GM12878 (cell line): ENCODE data around the gene MYLIP. TPM values are rescaled to one million over a fixed set of nuclear protein-coding genes. Genes with fewer than 3 reads are reported as not detected.

Experiments used
- ATAC-seq: fragments of 200-7000 bp; cut with Tn5 transposase; 3 replicates; pipeline ENCODE4 v1.9.1; 2020; ENCODE audit warnings: mild to moderate bottlenecking, moderate library complexity
- BruUV-seq: library from RNA; stranded (reverse); fragments of 400-500 nt; replicated peaks from 2 replicates; lab custom pipeline; 2021; lab: Mats Ljungman, UMichigan
- CTCF ChIA-PET: fragments of 300-600 bp; sonication (Branson Sonifier 250); formaldehyde crosslinking; extraction: SDS; loops from one replicate; lab custom pipeline; 2021; ENCODE audit warnings: inconsistent platforms; lab: Yijun Ruan, JAX
- POLR2A ChIA-PET: fragments of 350-600 bp; formaldehyde crosslinking; extraction: SDS; loops from one replicate; lab custom pipeline; 2021; ENCODE audit warnings: inconsistent platforms; lab: Charles Lee
- RAD21 ChIA-PET: fragments of 300-600 bp; sonication (Branson Sonifier 250); formaldehyde crosslinking; loops from one replicate; lab custom pipeline; 2023; ENCODE audit warnings: antibody characterized with exemption; ENCODE audit not compliant: unreplicated experiment; lab: Charles Lee
- SMC1A ChIA-PET: fragments of 300-600 bp; sonication (Branson Sonifier 250); formaldehyde crosslinking; loops from one replicate; lab custom pipeline; 2023; ENCODE audit not compliant: unreplicated experiment, uncharacterized antibody; lab: Charles Lee
- DNase-seq: peaks from one replicate; pipeline ENCODE4 v3.0.0-alpha.2; 2011; ENCODE audit warnings: low read depth, low spot score
- FAIRE-seq: peaks from 3 replicates; lab custom pipeline; 2011; peaks lifted over from hg19 to GRCh38; lab: Jason Lieb, UNC
- H2AFZ ChIP-seq: 2 replicates; pipeline ENCODE4 v1.6.0; 2011; ENCODE audit warnings: low read depth, low read length, control low read depth; ENCODE audit not compliant: control insufficient read depth
- H3K27ac ChIP-seq: 2 replicates; pipeline ENCODE4 v1.5.1; 2011; ENCODE audit warnings: control low read depth; ENCODE audit not compliant: control insufficient read depth, insufficient read depth
- H3K27me3 ChIP-seq, 2 experiments: replicated peaks in 1 of 2; 2 replicates each; pipeline versions ENCODE4 v1.6.0 to v1.6.1; 2011; ENCODE audit warnings: low read length in 1 of 2; ENCODE audit not compliant: control insufficient read depth in 2 of 2, insufficient read depth in 2 of 2
- H3K36me3 ChIP-seq, 2 experiments: 2 replicates each; pipeline ENCODE4 v1.5.1; 2011; ENCODE audit warnings: low read length in 1 of 2; ENCODE audit not compliant: control insufficient read depth in 2 of 2, insufficient read depth in 2 of 2
- H3K4me1 ChIP-seq: 2 replicates; pipeline ENCODE4 v1.6.1; 2011; ENCODE audit warnings: mild to moderate bottlenecking, low read length, moderate library complexity, mixed read lengths; ENCODE audit not compliant: control insufficient read depth, insufficient read depth
- H3K4me2 ChIP-seq: 2 replicates; pipeline ENCODE4 v1.6.0; 2011; ENCODE audit warnings: control low read depth; ENCODE audit not compliant: control insufficient read depth, insufficient read depth
- H3K4me3 ChIP-seq: fragments of 200-600 bp; sonication (generic); 2 replicates; pipeline ENCODE4 v1.5.1; 2016
- H3K79me2 ChIP-seq: 2 replicates; pipeline ENCODE4 v1.6.0; 2011; ENCODE audit warnings: low read length; ENCODE audit not compliant: control insufficient read depth, insufficient read depth
- H3K9ac ChIP-seq: 2 replicates; pipeline ENCODE4 v1.8.0; 2011; ENCODE audit warnings: low read length, control low read depth, mixed read lengths; ENCODE audit not compliant: control insufficient read depth, insufficient read depth
- H3K9me3 ChIP-seq: replicated peaks from 3 replicates; pipeline ENCODE4 v1.5.1; 2011; ENCODE audit warnings: mild to moderate bottlenecking, low read length; ENCODE audit not compliant: control insufficient read depth, insufficient read depth
- H4K20me1 ChIP-seq: 2 replicates; pipeline ENCODE4 v1.6.0; 2011; ENCODE audit not compliant: control insufficient read depth, insufficient read depth
- CTCF ChIP-seq, 3 experiments: IDR thresholded peaks in 2 of 3; conservative IDR thresholded peaks in 1 of 3; 2 replicates each; pipeline ENCODE4 v1.5.1; 2011; ENCODE audit warnings: low read depth in 3 of 3, low read length in 3 of 3, mild to moderate bottlenecking in 3 of 3, control low read depth in 2 of 3, moderate library complexity in 2 of 3, inconsistent platforms in 1 of 3, mixed read lengths in 1 of 3; ENCODE audit not compliant: control insufficient read depth in 2 of 3, insufficient read depth in 1 of 3; ENCODE audit errors: extremely low read depth in 1 of 3
- MEF2A ChIP-seq: IDR thresholded peaks from 2 replicates; pipeline ENCODE4 v1.6.1; 2011; ENCODE audit warnings: low read depth, mild to moderate bottlenecking, low read length, moderate library complexity; ENCODE audit not compliant: insufficient read depth
- MLLT1 ChIP-seq: fragments of 450-650 bp; IDR thresholded peaks from 2 replicates; pipeline ENCODE4 v1.6.1; 2016; ENCODE audit warnings: mild to moderate bottlenecking
- RAD21 ChIP-seq: IDR thresholded peaks from 2 replicates; pipeline ENCODE4 v1.6.1; 2011; ENCODE audit warnings: mild to moderate bottlenecking, low read depth, low read length, moderate library complexity; ENCODE audit not compliant: insufficient read depth
- RELA ChIP-seq: fragments of 450-650 bp; IDR thresholded peaks from 2 replicates; pipeline ENCODE4 v1.8.0; 2014; ENCODE audit warnings: borderline replicate concordance; ENCODE audit not compliant: partially characterized antibody
- SMAD1 ChIP-seq: fragments of 450-650 bp; IDR thresholded peaks from 2 replicates; pipeline ENCODE4 v1.6.1; 2018; ENCODE audit warnings: mild to moderate bottlenecking, low read depth; ENCODE audit not compliant: partially characterized antibody
- SMC3 ChIP-seq: IDR thresholded peaks from 2 replicates; pipeline ENCODE4 v1.6.1; 2011; ENCODE audit warnings: low read length, improper control_type of control experiment, borderline replicate concordance
- TBL1XR1 ChIP-seq: IDR thresholded peaks from 2 replicates; pipeline ENCODE4 v1.6.1; 2012; ENCODE audit warnings: low read depth, low read length, improper control_type of control experiment
- TCF12 ChIP-seq: IDR thresholded peaks from 2 replicates; pipeline ENCODE4 v1.6.1; 2011; ENCODE audit warnings: low read depth, mild to moderate bottlenecking, low read length
- USF1 ChIP-seq: IDR thresholded peaks from 2 replicates; pipeline ENCODE4 v1.6.1; 2011; ENCODE audit warnings: borderline replicate concordance, low read depth, mild to moderate bottlenecking, moderate library complexity, mixed read lengths, low read length; ENCODE audit not compliant: insufficient read depth; ENCODE audit errors: extremely low read length
- YY1 ChIP-seq: IDR thresholded peaks from 2 replicates; pipeline ENCODE4 v1.6.1; 2011; ENCODE audit warnings: low read depth, mild to moderate bottlenecking, low read length
- WGBS: methylation state at CpG from one replicate; pipeline ENCODE4 v1.1.6; 2016; ENCODE audit warnings: low lambda C conversion rate; ENCODE audit not compliant: insufficient replicate concordance, insufficient coverage; ENCODE audit errors: missing lambda C conversion rate; 5-methylcytosine and 5-hydroxymethylcytosine counted together
- in situ Hi-C: fragments of 300-500 bp; cut with MboI; formaldehyde crosslinking; loops from 9 replicates; pipeline ENCODE4 v1.14.3; 2018; ENCODE audit warnings: mixed read lengths
- intact Hi-C: fragments of 100-400 bp; cut with micrococcal nuclease; formaldehyde crosslinking; loops from one replicate; pipeline ENCODE4 v1.14.2; 2022; ENCODE audit not compliant: unreplicated experiment
- polyA plus RNA-seq, 11 experiments: library from polyadenylated mRNA; depleted of rRNA in 4 of 11; unstranded in 6 of 11; stranded (reverse) in 5 of 11; fragments of >200 nt; fragmentation: Nextera tagmentation in 4 of 11; fragmentation: Illumina TruSeq in 1 of 11; extraction: Ambion mirVana in 4 of 11; extraction: Trizol in 1 of 11; gene quantifications; 1 replicate in 1 of 11; 2 replicates in 10 of 11; pipeline versions ENCODE4 v1.2.1 to v1.2.3, GENCODE V29; 2011 to 2016; ENCODE audit warnings: inconsistent platforms in 2 of 11, missing spikeins in 2 of 11, low read depth in 1 of 11
- total RNA-seq, 4 experiments: library from RNA; depleted of rRNA in 3 of 4; stranded (reverse); fragments of >200 nt in 3 of 4; fragmentation: Illumina TruSeq in 1 of 4; extraction: Trizol in 1 of 4; gene quantifications; 2 replicates each; pipeline versions ENCODE4 v1.2.1 to v1.2.3, GENCODE V29; 2013 to 2021

Gene MYLIP
- total and polyA plus RNA-seq, 10 of the 15 experiments (the other 5 are each of a cell fraction or from before 2014, with no cell fraction given) = 5.3 to 123 (median 12.5) TPM

- peak; percentile 32 for DNase-seq
- Histone ChIP-seq H3K9ac (no peak overlapping the region), H3K9me3 (no peaks in the 10 kb centered on the region), H3K79me2 (no peaks in the 10 kb centered on the region), H3K4me2 (no peak overlapping the region), H3K27me3 (no peaks in the 10 kb centered on the region), H4K20me1 (no peaks in the 10 kb centered on the region), H3K4me3 (no peak overlapping the region), H3K36me3 (no peaks in the 10 kb centered on the region), H2AFZ (0 out of 2 replicates have a peak overlapping the region, but pooled peaks have one; percentile 37), H3K4me1 (peaks cover 13% of the 10 kb centered on the region), H3K27ac (no peak overlapping the region)
- CTCF ChIA-PET = interaction anchor here (0.6 to 2.3 kb wide), 35 partner anchors 9 to 549 kb away, joined by 3 to 43 read pairs (median 4); partner anchors contain the start of gene MYLIP
- 25% methylated on average over 3 of the region's 3 CpGs for WGBS
- FAIRE-seq = no peak
- intact Hi-C loops = loop anchor here (1.0 to 5.0 kb wide), 2 partner anchors 37 to 478 kb away; no protein-coding TSS in a partner anchor
- TF ChIP-seq RELA = no peak
- peak; percentile 87 for TF ChIP-seq RAD21
- TF ChIP-seq TBL1XR1 = no peak
- peak; percentile 56 to 66 (median 65) for TF ChIP-seq CTCF (IDR thresholded peaks at IDR 0.05 in 2 of 3, conservative IDR thresholded peaks at IDR 0.05 in 1 of 3; ENCODE audit: control insufficient read depth in 2 of 3, extremely low read depth in 1 of 3, insufficient read depth in 1 of 3, low read depth in 3 of 3, low read length in 3 of 3)
- TF ChIP-seq SMC3 = peak; percentile 68; the same call in 1 of the 2 replicates
- 0 out of 2 replicates have a peak, but pooled peaks have one; percentile 15 for TF ChIP-seq MEF2A
- TF ChIP-seq YY1 = peak; percentile 71
- 0 out of 2 replicates have a peak, but pooled peaks have one; percentile 5 for TF ChIP-seq MLLT1
- TF ChIP-seq TCF12 = no peak
- no peak for TF ChIP-seq USF1
- TF ChIP-seq SMAD1 = no peak
- SMC1A ChIA-PET = interaction anchor here (0.5 to 2.6 kb wide), 28 partner anchors 12 to 676 kb away, joined by 3 to 18 read pairs (median 4); partner anchors contain the start of gene MYLIP
- ATAC-seq = peak; percentile 86
- RAD21 ChIA-PET = interaction anchor here (0.7 to 2.3 kb wide), 20 partner anchors 9 to 553 kb away, joined by 3 to 28 read pairs (median 4); partner anchors contain the start of gene MYLIP
- POLR2A ChIA-PET = interaction anchor here (0.6 to 1.4 kb wide), 8 partner anchors 14 to 267 kb away, joined by 3 to 9 read pairs (median 4); partner anchors contain the start of gene MYLIP
- BruUV-seq = no TSS peak
- in situ Hi-C loops = no loop called here
Measured at GRCh38 chr6:16168858-16169257, 40.0 kb downstream of the MYLIP start.
